ENCODE data around the gene CNTRL.

CNTRL gene

GRCh38 chr9:121038362-121038761, 36.4 kb upstream of the CNTRL start:
- DNase-seq (ENCODE audit: low spot score) = no peak
- no peak for TF ChIP-seq CTCF (IDR thresholded peaks at IDR 0.05; ENCODE audit: extremely low read depth, insufficient read depth, missing control alignments)
- in situ Hi-C loops (cut with MboI; ENCODE audit: low pct_unique_long_range_greater_than_20kb, low sequenced_read_pairs, unreplicated experiment) = no loop called here

GRCh38 chr9:121038804-121039203, 36.0 kb upstream of the CNTRL start:
- no peak for TF ChIP-seq CTCF (IDR thresholded peaks at IDR 0.05; ENCODE audit: extremely low read depth, insufficient read depth, missing control alignments)
- in situ Hi-C loops (cut with MboI; ENCODE audit: low pct_unique_long_range_greater_than_20kb, low sequenced_read_pairs, unreplicated experiment) = no loop called here
- DNase-seq (ENCODE audit: low spot score) = no peak

- no peak for TF ChIP-seq CTCF (IDR thresholded peaks at IDR 0.05; ENCODE audit: extremely low read depth, insufficient read depth, missing control alignments)
- in situ Hi-C loops (cut with MboI; ENCODE audit: low pct_unique_long_range_greater_than_20kb, low sequenced_read_pairs, unreplicated experiment) = no loop called here
- DNase-seq (ENCODE audit: low spot score) = no peak
Measured at GRCh38 chr9:121048175-121048574, 26.6 kb upstream of the CNTRL start.

- in situ Hi-C loops (cut with MboI; ENCODE audit: low pct_unique_long_range_greater_than_20kb, low sequenced_read_pairs, unreplicated experiment) = no loop called here
- TF ChIP-seq CTCF (IDR thresholded peaks at IDR 0.05; ENCODE audit: extremely low read depth, insufficient read depth, missing control alignments) = no peak
- DNase-seq (ENCODE audit: low spot score) = no peak
Measured at GRCh38 chr9:121048618-121049017, 26.1 kb upstream of the CNTRL start.

GRCh38 chr9:121050128-121050988, 24.4 kb upstream of the CNTRL start, which contains the start of gene C5:
Gene C5, minus strand, starts transcription at chr9:121050275. Its CDS starts 29 bp downstream, at chr9:121050246.
- DNase-seq (ENCODE audit: low spot score) = no peak
- TF ChIP-seq CTCF (IDR thresholded peaks at IDR 0.05; ENCODE audit: extremely low read depth, insufficient read depth, missing control alignments) = no peak
- in situ Hi-C loops (cut with MboI; ENCODE audit: low pct_unique_long_range_greater_than_20kb, low sequenced_read_pairs, unreplicated experiment) = no loop called here

GRCh38 chr9:121053544-121053943, 21.2 kb upstream of the CNTRL start:
- in situ Hi-C loops (cut with MboI; ENCODE audit: low pct_unique_long_range_greater_than_20kb, low sequenced_read_pairs, unreplicated experiment) = no loop called here
- TF ChIP-seq CTCF (IDR thresholded peaks at IDR 0.05; ENCODE audit: extremely low read depth, insufficient read depth, missing control alignments) = no peak
- DNase-seq (ENCODE audit: low spot score) = no peak
